NCI-H1694 (cell line): Measurements from ENCODE around the gene CHPT1.

Experiments
- DNase-seq: peaks from one replicate; lab custom pipeline; 2025; lab: John Stamatoyannopoulos, UW

CHPT1 gene

GRCh38 chr12:101764051-101764792 lies 66.8 kb downstream of the CHPT1 start:
- DNase-seq: no peak

GRCh38 chr12:101767537-101767936 lies 70.1 kb downstream of the CHPT1 start:
- no peak for DNase-seq

- no peak for DNase-seq
Measured at GRCh38 chr12:101768781-101769180, 71.3 kb downstream of the CHPT1 start.

GRCh38 chr12:101769865-101770264 lies 72.4 kb downstream of the CHPT1 start:
- DNase-seq: no peak

DNA sequence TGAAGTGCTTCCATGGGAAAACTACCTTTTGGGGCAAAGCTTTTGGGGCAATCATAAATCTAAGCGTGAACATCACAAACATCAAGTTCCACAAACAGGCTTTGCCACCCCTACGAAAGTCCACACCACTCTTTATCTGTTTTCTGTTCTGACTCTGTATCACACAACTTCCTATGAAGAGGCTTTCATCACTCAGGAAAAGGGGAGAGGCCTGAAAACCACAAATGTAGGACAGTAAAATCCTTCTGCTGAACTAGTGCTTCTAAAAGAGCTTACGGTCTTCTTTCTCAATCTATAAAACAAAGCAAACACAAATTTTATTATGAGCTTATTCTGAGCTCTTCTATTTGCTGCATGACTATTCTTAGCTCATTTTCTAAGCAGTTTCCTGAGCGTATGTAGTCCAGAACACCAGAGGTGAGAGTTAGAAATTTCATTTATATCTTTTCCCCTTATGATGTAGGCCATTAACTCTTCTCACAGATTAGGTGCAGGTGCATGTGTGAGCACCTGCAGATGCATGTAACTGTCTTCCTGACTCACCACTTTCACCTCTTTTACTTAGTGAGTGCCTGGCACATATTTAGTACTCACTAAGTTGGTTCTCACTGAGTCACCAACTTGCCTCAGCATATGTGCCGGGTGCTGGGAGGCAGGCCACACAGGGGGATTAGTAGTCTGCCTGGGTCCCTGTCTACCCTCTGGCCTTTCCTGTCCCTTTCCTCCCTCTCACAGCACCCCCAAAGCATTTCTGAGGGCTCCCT lies 74.8 kb downstream of the CHPT1 start:
- no peak for DNase-seq

GRCh38 chr12:101773650-101774162 lies 76.3 kb downstream of the CHPT1 start:
- DNase-seq: peak; percentile 25

GRCh38 chr12:101775816-101776215 lies 78.4 kb downstream of the CHPT1 start:
- DNase-seq: no peak

- DNase-seq: no peak
Measured at GRCh38 chr12:101777485-101777884, 80.0 kb downstream of the CHPT1 start.

- DNase-seq: no peak
Measured at GRCh38 chr12:101777978-101778377, 80.5 kb downstream of the CHPT1 start.
